GM18498 (cell line): ENCODE measurements around the gene MEAK7.
A peak's percentile ranks its signal among the peaks of the same experiment; 100 is the strongest.
"Not testable (repeated sequence)": the region's sequence is repeated elsewhere in the genome, so short reads cannot be mapped to it uniquely, and the experiment has no call there.

Experiments
- ATAC-seq: cut with Tn5 transposase; IDR thresholded peaks from one replicate; pipeline ENCODE4 v1.9.1; 2021; ENCODE audit warnings: mild to moderate bottlenecking, moderate library complexity; ENCODE audit not compliant: unreplicated experiment

Gene MEAK7

GRCh38 chr16:84532855-84533486 is 28.5 kb upstream of the MEAK7 start:
- ATAC-seq: no peak

- no peak for ATAC-seq
Observed at GRCh38 chr16:84532291-84532724, 27.8 kb upstream of the MEAK7 start.

- ATAC-seq: no peak
Observed at GRCh38 chr16:84531671-84532111, 27.2 kb upstream of the MEAK7 start.

GRCh38 chr16:84530590-84530989 is 26.1 kb upstream of the MEAK7 start:
- ATAC-seq: no peak

- ATAC-seq: no peak
Observed at GRCh38 chr16:84529607-84530006, 25.1 kb upstream of the MEAK7 start.

DNA sequence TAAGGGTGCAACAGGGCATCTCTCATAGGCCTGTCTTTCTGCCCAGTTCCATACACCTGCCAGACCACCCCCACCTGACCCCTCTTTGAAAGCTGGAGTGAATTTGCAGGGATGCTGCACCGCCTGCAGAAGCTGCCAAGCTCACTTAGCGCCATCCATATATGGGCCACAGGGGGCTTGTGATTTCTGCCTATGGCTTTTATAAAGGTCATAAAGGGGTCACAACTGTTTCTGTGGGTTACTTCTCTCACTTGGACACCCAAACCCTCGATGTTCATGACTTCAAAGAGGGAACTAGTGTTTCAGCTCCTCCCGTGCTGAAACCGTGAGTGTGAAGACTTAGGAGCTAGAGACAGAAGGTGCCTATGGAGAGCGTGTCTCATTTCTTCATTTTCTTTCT is 23.9 kb upstream of the MEAK7 start:
- ATAC-seq: no peak

DNA sequence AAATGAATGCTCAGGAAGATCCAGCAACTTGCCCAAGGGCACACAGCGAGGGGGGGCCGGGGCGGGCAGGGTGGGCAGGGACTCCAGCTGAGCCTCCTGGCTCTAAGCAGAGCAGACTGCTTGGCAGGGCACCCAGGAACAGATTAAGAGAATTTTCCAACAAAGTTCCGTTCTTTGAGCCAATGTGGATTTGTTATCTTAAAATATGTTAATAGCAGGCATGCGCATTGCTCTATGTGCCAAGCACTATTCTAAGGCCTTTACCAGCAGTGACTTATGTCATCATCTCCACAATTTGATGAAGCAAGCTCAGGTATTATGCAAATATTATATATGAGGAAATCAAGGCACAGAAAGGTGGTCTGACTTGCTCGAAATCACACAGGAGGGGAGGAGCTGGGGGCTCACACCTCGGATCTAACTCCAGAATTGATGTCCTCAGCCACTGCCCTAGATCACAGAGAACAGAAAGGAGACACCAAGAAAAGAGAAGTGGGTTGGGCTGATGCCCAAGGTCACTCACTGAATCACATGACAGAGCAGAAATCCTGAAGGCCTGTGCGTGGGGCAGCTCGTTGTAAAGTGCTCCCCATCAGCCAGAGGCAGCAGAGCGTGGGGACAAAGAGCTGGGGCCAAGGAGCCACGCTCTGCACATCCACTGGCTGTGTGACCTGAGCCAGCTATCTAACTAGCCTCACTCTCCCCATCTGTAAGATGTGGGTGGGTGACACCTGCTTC is 23.2 kb upstream of the MEAK7 start:
- no peak for ATAC-seq

DNA sequence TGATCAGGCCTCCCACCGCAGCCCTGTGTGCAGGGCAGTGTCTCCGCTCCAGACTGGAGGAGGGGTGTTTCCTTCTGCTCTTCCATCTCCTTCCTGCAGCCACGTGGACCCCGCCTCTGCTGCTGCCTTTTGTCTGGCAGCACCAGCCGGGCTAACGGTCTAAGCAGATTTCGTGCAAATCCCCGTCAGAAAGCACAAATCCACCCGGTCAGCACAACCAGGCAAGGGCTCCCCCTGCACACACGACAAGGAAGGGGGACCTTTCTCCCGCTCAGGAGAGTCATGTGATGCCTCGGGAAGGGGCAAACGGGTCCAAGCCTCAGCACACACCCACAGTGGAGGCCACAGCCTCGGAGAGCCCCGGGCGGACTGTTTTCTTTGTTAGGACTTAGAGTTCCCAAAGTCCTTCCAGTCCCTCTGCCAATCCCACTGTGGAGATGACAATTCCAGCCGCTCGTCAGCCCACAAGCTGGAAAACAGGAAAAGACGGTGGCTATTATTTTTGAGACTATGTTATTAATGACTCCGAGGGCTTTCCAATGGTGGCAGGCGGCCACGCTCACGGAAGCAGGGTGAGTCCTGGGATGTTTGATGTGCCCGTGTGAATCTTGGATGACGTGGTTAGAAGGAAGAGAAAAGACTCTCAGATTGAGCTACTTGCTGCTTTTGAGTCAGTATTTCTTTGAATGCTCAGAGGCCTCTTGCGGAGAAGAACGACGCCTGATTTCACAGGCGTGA is 22.5 kb upstream of the MEAK7 start:
- ATAC-seq: no peak

- not testable (repeated sequence) for ATAC-seq
Observed at GRCh38 chr16:84524941-84525581, 20.6 kb upstream of the MEAK7 start.

DNA sequence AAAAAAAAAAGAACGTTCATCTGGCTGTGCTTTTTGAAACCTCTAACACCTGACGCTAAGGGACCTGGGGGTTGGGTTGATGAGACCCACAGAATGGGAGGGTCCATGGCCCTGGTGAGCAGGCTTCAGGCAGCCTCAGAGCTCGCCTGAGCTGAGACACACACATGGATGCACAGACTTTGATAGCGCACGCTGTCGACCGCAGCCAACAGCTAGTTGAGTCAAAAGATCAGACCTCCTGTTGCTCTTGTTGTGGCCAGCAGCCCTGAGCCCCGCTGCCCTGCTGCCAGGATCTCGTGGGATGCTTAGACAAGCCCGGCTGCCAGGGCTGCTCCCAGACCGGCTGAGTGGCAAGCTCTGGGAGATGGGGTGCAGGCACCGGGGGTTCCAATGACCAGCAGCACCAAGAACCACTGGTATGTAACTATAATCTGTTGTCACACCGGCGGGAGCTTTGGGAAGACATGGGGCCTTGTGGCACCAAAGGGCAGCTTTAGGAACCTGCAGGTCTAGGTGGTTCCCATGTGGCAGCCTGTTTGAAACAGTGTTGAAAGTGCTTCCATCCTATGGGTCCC is 20.0 kb upstream of the MEAK7 start:
- no peak for ATAC-seq

- no peak for ATAC-seq
Observed at GRCh38 chr16:84521497-84521770, 17.0 kb upstream of the MEAK7 start.

DNA sequence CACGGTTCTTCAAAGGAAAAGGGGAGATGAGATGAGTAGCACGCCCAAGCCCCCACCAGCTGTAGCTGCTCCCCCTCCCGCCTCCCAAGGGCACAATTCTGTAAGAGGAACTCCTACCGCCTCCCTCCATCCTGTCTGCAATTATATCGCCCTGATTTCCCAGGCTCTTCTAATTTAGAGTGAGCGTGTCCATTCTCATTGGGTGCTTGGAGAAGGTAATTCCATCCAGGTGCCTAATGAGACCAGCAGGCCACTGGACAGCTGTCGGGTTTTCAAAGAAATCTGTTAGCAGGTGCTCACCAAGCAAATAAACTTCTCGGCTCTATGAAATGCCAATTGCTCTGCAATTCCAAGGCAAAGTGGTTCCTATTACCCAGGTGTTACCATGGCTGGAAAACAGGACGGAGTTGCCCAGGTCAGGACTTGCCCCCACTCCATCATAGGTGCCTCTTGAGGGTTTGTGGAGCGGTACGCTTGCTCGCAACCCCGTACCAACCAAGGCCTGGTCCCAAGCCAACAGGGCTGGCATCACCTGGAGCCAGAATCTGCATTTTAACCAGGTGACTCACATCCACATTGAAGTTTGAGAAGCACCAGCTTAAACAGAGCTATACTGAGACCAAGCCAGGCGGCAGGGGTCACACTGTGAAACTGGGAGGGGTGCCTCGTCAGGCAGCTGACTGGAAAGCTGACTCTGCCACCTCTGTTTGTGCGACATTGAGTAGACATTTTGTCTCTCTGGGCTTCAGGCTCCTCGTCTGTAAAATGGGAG is 16.5 kb upstream of the MEAK7 start:
- ATAC-seq: no peak

- ATAC-seq: no peak
Observed at GRCh38 chr16:84519855-84520254, 15.4 kb upstream of the MEAK7 start.

- no peak for ATAC-seq
Observed at GRCh38 chr16:84518804-84519341, 14.4 kb upstream of the MEAK7 start.

- ATAC-seq: not testable (repeated sequence)
Observed at GRCh38 chr16:84518220-84518619, 13.8 kb upstream of the MEAK7 start.

- ATAC-seq: no peak
Observed at GRCh38 chr16:84517366-84517765, 12.9 kb upstream of the MEAK7 start.

DNA sequence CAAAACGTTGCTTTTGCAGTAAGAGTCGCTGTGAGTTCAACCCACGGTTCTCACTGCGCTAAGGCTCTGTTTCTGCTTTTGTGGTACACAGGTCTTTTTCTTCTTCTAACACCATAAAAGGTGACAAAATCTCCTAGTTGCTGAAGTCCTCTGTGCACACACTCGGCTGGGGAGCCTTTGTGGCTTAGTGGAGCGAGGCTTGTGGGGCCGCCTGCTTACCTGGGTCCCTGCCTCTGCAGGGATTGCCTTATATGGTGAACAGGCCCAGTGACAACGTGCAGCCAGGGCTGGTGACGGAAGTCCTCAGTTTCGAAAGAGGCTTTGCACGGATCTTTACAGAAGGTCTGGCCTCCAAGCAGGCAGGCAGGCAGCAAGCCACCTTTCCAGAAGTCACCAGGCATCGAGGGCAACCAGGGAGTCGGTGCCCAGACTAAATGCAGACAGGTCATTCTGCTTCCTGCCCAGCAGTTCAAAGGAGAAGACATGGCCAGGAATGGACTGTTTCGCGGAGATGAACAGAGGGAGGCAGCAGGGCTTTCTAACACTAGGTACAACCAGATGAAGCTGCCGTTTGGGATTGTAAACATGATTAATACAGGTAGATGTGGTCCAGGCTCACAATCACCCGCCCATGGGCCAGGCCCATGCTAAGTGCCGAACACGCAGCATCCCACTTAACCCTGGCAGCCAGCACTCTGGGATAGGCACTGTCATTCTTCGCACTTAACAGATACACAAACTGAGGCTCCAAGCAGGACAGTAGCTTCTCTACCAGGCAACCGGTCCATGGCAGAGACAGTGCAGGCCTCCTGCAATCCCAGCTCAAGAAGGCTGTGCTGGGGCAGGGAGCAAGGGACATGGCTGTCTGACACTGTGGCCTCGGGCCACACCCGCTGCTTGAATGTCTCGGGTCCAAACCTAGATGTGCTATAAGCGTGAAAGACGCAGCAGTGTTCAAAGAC is 10.7 kb upstream of the MEAK7 start:
- peak; percentile 79 for ATAC-seq

- no peak for ATAC-seq
Observed at GRCh38 chr16:84514295-84514873, 9.9 kb upstream of the MEAK7 start.

DNA sequence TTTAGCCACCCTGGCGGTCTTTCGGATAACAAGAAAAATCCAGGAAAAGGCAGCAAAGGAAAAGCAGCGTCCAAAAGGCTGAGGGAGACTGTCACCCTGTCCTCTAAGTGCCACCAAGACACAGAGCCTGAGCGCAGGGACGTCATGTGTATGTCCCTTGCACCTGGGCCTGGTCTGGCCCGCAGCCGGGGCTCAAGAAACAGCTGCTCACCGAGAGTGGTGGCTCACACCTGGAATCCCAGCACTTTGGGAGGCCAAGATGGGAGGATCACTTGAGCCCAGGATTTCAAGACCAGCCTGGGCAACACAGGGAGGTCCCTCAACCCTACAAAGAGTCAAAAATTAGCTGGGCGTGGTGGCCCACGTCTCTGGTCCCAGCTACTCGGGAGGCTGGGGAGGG is 9.2 kb upstream of the MEAK7 start:
- no peak for ATAC-seq
